Heart left ventricle (tissue), 13 donors: Measurements from ENCODE around the gene PIP4P1.

Source experiments
- CTCF ChIP-seq, 12 donors: fragments of 200-600 bp; sonication (generic) in 4 of 12; IDR thresholded peaks; one replicate each; pipeline versions ENCODE4 v1.5.0 to v1.8.0; 2018 to 2022; ENCODE audit warnings: antibody characterized with exemption in 12 of 12, mild to moderate bottlenecking in 5 of 12
- POLR2A ChIP-seq, 2 donors: fragments of 450-650 bp; IDR thresholded peaks; one replicate each; pipeline ENCODE4 v1.6.1; 2017; ENCODE audit warnings: antibody characterized with exemption in 2 of 2, mild to moderate bottlenecking in 2 of 2, moderate library complexity in 2 of 2
- donor health status: ischemic (EF 13 %, LVEDD 7.1; RV severe dilation, severe dysfunction).
- donor health status: DM: no; HTN: yes; CAD: no.
- donor health status: DM: no; HTN: no; CAD: no.
- donor health status: ischemic (EF 25% LVEDD 6.9; RV normal size, moderate dysfunction).
- donor health status: ischemic (EF 25% LVEDD 5.7; RV mildly dilated, moderate dysfunction).
- donor health status: ischemic (EF 35%, LVEDD 5.7; RV mildly dilated, moderate dysfunction).
- donor health status: nonischemic (EF 11% LVEDD 7.7; RV severe dilation, severe dysfunction).
- donor health status: DM: yes; HTN: yes; CAD: no.
- donor health status: PGD.
- donor health status: ischemic (EF 29% LVEDD 5.4; RV normal size, mild dysfunction).
- donor health status: nonischemic (EF 23%, LVEDD 6.1; RV moderate dilation, normal function).

DNA sequence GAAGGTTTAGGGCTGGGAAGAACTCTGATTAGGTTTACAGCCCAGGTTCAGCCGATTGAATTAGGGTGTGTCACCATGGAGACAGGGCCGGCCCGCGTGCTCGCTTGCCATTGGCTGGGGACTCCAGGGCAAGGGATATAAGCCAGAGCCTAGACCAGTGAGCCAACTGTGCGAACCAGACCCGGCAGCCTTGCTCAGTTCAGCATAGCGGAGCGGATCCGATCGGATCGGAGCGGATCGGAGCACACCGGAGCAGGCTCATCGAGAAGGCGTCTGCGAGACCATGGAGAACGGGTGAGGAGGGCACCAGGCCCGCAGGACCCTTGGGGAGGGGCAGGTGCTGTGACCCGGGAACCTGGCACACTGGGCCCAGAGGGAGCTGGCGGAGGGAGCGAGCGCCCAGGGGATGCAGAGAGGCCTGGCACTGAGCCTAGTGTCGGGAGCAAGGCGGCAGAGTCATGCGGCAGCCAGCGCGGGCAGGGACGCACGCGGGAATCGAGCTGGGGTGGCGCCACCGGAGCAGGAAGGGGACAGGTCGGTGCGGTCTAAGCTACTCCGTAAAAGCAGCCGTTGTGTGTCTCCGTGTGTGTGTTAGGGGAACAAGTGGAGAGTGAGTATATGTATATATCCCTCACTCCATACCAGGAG is 8.1 kb upstream of the PIP4P1 start, which contains the start of gene PNP:
- TF ChIP-seq POLR2A (IDR thresholded peaks at IDR 0.05) (peak; percentile 66 to 98), CTCF (IDR thresholded peaks at IDR 0.05) (no peak)
